ENCODE results near the gene CABP2.

The CABP2 gene

DNA sequence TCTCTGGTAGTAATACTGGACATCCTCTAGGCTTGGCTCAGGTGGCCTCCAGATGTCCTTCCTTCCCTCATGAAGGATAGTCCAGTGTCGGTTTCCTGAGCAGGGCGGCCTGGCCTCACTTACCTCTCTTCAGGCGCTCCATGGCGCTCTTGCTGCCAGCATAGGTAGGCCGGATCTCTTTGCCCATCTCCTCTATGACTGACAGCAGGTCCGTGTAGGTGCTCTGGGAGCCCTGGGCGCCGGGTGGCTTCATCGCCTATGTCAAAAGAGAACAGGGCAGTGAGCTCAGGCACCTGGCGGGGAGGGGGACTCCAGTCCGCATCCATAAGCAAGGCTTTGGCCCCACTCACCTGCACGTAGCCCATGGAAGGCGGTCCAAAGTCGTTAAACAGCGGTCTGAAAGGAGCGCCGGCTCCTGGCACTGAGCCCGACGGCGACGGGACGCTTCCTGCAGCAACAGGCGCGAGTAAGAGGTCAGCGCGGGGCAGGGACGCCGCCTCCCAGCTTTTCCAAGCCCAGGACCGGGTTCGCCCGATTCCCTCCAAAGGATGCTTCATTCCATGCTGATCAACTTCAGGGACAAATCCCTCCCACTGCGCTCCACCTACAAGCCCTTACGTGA lies 15.9 kb downstream of the CABP2 start:
- ATAC-seq: peak; percentile 6; the same call in 2 of the 3 replicates
- 0 out of 2 replicates have a peak, but pooled peaks have one; percentile 45 for TF ChIP-seq ZNF70 (CRISPR knock-in tag; IDR thresholded peaks at IDR 0.05)
- no peak for TF ChIP-seq ZNF565 (CRISPR knock-in tag; conservative IDR thresholded peaks at IDR 0.05; ENCODE audit: low read depth)
- no peak for TF ChIP-seq ARNTL (CRISPR knock-in tag; IDR thresholded peaks at IDR 0.05; ENCODE audit: borderline replicate concordance, low read depth)
- no peak for TF ChIP-seq CSDC2 (CRISPR knock-in tag; IDR thresholded peaks at IDR 0.05)
- TF ChIP-seq, protein P1, sequence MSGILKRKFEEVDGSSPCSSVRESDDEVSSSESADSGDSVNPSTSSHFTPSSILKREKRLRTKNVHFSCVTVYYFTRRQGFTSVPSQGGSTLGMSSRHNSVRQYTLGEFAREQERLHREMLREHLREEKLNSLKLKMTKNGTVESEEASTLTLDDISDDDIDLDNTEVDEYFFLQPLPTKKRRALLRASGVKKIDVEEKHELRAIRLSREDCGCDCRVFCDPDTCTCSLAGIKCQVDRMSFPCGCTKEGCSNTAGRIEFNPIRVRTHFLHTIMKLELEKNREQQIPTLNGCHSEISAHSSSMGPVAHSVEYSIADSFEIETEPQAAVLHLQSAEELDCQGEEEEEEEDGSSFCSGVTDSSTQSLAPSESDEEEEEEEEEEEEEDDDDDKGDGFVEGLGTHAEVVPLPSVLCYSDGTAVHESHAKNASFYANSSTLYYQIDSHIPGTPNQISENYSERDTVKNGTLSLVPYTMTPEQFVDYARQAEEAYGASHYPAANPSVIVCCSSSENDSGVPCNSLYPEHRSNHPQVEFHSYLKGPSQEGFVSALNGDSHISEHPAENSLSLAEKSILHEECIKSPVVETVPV (CRISPR knock-in tag; IDR thresholded peaks at IDR 0.05): 0 out of 2 replicates have a peak, but pooled peaks have one; percentile 53
- TF ChIP-seq ISL1 (CRISPR knock-in tag; IDR thresholded peaks at IDR 0.05): no peak

- ATAC-seq: no peak
- no peak for TF ChIP-seq ZC3H10 (CRISPR knock-in tag; IDR thresholded peaks at IDR 0.05)
- TF ChIP-seq, protein P2, sequence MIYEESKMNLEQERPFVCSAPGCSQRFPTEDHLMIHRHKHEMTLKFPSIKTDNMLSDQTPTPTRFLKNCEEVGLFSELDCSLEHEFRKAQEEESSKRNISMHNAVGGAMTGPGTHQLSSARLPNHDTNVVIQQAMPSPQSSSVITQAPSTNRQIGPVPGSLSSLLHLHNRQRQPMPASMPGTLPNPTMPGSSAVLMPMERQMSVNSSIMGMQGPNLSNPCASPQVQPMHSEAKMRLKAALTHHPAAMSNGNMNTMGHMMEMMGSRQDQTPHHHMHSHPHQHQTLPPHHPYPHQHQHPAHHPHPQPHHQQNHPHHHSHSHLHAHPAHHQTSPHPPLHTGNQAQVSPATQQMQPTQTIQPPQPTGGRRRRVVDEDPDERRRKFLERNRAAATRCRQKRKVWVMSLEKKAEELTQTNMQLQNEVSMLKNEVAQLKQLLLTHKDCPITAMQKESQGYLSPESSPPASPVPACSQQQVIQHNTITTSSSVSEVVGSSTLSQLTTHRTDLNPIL (CRISPR knock-in tag; IDR thresholded peaks at IDR 0.05; ENCODE audit: low read depth): no peak
- TF ChIP-seq TSHZ2 (CRISPR knock-in tag; IDR thresholded peaks at IDR 0.05): no peak
- TF ChIP-seq GLIS3 (CRISPR knock-in tag; IDR thresholded peaks at IDR 0.05): no peak
- TF ChIP-seq ZNF565 (CRISPR knock-in tag; conservative IDR thresholded peaks at IDR 0.05; ENCODE audit: low read depth): no peak
- no peak for TF ChIP-seq ZFP30 (CRISPR knock-in tag; IDR thresholded peaks at IDR 0.05)
- no peak for TF ChIP-seq ISL1 (CRISPR knock-in tag; IDR thresholded peaks at IDR 0.05)
Measured at GRCh38 chr11:67506426-67507051, 16.7 kb downstream of the CABP2 start.

DNA sequence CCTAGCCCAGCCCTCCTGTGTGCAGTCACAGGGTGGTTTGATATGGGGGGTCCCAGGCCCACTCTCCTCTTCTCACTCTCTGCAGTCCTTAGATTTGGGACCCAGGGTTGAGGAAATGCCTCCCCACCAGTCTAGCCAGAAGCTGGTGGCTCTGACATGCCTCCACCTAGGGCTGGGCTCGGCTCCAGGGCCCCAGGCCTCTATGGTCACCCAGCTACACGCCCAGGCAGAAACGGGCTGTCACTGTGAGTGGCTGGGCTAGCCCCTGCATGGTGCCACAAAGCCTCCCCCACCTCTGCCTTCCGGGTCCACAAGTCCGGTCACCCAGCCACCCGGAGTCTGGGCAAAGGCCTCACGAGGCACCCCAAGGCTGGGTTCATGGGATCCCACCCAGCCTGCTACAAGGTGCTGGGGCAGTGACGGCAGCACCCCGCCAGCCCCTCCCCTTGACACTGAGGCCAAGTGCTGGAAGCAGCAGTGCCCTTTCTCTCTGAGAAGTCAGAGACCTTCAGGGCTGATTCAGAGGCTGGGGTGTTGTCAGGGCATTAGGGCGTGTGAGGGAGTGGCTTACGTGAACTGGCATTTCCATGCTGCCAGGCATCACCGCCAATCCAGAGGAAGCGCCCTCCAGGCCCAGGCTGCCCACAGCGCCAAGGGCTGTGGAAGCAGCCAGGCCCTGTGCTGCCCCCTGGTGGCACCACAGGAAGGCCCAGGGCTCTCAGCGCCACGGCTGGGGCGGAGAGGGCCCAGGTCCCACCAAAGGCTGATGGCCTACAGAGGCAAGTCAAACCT lies 17.4 kb downstream of the CABP2 start:
- ATAC-seq: peak; percentile 73
- TF ChIP-seq RARB (CRISPR knock-in tag; IDR thresholded peaks at IDR 0.05) (no peak), ZNF8 (CRISPR knock-in tag; IDR thresholded peaks at IDR 0.05) (no peak), CSDC2 (CRISPR knock-in tag; IDR thresholded peaks at IDR 0.05) (no peak), ZC3H10 (CRISPR knock-in tag; IDR thresholded peaks at IDR 0.05) (no peak), ARNTL (CRISPR knock-in tag; IDR thresholded peaks at IDR 0.05; ENCODE audit: borderline replicate concordance, low read depth) (no peak), PATZ1 (CRISPR knock-in tag; IDR thresholded peaks at IDR 0.05; ENCODE audit: borderline replicate concordance) (no peak), ZFP3 (CRISPR knock-in tag; IDR thresholded peaks at IDR 0.05) (no peak), TCF4 (CRISPR knock-in tag; IDR thresholded peaks at IDR 0.05; ENCODE audit: borderline replicate concordance) (no peak), ZNF565 (CRISPR knock-in tag; conservative IDR thresholded peaks at IDR 0.05; ENCODE audit: low read depth) (no peak), ISL1 (CRISPR knock-in tag; IDR thresholded peaks at IDR 0.05) (no peak), TSHZ2 (CRISPR knock-in tag; IDR thresholded peaks at IDR 0.05) (no peak), GLIS3 (CRISPR knock-in tag; IDR thresholded peaks at IDR 0.05) (no peak), ZNF70 (CRISPR knock-in tag; IDR thresholded peaks at IDR 0.05) (no peak), POU6F1 (CRISPR knock-in tag; IDR thresholded peaks at IDR 0.05; ENCODE audit: borderline replicate concordance, low read depth) (no peak), ZFP30 (CRISPR knock-in tag; IDR thresholded peaks at IDR 0.05) (no peak)
- TF ChIP-seq, protein P1 (CRISPR knock-in tag; IDR thresholded peaks at IDR 0.05): no peak
- TF ChIP-seq, protein P2 (CRISPR knock-in tag; IDR thresholded peaks at IDR 0.05; ENCODE audit: low read depth): no peak
